HG03439 (cell line): ENCODE measurements around the gene TTC6.
"Not testable (repeated sequence)": the region's sequence is repeated elsewhere in the genome, so short reads cannot be mapped to it uniquely, and the experiment has no call there.

Experiments
- ATAC-seq: cut with Tn5 transposase; IDR thresholded peaks from one replicate; pipeline ENCODE4 v1.9.1; 2021; ENCODE audit warnings: mild to moderate bottlenecking, moderate library complexity; ENCODE audit not compliant: unreplicated experiment

The TTC6 gene, protein sequence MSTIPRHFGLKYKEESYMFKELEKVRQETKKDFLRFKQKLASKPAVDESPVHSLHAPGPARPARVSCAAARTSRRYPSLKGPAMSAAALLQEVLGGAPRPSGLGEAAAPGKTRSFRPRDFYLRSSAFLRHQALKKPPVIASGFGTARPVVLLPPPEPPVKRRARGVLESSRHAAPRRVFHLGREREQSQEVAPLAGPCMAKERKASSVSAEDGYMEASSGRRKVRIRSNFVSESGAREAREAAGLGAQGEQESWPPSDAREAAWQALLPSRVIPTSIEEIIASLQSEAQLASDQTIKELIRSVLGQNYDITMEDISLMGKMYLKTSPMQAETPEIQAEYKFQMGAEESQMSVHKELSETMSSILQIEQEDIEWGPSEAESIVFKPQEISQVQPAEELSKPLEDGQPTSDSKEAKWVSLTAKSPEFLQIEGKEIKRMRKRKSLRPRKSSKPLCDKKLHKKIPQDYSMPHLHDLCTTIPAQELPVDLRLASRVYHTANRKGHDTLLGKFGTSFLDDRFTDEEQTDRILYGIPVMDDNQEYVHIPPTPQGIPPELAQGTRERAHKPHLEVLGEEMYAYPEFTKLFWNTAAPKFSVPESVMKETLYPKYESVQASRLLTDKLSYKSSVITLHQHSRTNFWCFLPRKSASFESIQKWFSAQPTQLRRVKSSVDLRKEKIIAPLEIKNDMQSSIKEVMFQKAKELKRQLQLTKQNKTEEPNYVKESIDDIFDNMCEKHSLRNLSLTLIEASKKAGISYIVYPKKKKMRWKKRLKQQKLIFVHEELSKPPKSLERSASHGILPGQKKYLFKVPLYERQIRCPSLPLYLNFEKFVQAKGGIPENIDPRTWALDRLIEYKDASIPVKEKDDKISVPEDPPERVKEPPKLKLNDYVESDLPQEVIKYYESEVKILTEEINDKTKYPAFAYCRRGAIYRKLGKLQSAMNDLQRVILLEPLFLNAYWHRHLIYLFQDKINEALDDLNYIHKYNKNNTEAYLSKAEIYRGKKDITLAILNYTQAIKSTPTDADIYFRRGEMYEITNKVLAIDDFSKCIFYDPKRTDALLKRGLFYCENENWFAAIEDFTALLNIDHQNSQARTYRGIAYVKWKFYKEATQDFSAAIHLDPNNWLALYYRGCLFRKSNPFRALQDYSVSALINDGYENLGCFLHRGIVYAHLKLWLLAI (N-terminal part only)

DNA sequence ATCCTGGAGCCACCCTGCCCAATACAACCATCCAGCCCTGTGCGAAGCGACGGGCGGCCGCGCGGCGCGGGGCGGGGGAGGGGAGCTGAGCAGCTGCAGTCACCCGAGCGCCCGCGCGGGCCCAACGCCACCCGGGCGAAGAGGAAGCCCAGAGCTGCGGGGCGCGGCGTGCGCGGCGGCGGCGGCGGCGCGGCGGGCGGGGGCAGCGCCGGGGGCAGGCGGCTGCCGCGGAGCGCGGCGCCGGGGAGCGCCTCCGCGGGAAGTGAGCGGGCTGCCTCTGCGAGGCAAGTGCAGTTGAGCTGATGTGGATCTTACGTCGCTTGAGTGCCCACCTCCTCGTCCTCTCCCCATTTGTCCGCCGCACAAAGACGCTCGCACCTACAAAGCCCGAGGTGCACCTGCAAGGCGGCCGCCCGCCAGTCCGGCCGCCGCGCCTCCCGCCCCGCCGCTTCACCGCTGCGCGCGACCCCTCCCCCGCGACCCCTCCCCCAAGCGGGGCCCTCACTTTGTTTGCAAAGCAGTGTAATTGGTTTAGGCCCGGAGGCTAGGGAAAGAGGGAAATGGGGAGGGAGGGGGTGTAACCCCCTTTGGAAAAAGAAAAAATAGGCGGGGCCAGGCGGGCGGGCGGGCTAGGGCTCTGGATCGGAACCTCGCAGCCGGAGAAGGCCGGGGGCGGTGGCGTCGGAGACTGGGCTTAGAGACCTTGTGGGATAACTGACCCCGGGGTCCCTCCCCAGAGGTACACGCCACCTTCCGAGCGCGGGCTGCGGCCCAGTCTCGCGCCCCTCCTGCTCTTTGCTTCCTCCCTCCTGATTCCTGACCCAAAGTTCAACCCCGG, at the start of gene TTC6, which contains the start of gene FOXA1:
Gene TTC6, plus strand, starts transcription at position 659 of the 838 bp plus-strand sequence. CDS start 26,436 bp downstream, outside the sequence.
Gene FOXA1, minus strand, starts transcription at position 279 of the 838 bp plus-strand sequence. Its CDS starts 277 bp downstream, at position 2.
- ATAC-seq, result no peak

DNA sequence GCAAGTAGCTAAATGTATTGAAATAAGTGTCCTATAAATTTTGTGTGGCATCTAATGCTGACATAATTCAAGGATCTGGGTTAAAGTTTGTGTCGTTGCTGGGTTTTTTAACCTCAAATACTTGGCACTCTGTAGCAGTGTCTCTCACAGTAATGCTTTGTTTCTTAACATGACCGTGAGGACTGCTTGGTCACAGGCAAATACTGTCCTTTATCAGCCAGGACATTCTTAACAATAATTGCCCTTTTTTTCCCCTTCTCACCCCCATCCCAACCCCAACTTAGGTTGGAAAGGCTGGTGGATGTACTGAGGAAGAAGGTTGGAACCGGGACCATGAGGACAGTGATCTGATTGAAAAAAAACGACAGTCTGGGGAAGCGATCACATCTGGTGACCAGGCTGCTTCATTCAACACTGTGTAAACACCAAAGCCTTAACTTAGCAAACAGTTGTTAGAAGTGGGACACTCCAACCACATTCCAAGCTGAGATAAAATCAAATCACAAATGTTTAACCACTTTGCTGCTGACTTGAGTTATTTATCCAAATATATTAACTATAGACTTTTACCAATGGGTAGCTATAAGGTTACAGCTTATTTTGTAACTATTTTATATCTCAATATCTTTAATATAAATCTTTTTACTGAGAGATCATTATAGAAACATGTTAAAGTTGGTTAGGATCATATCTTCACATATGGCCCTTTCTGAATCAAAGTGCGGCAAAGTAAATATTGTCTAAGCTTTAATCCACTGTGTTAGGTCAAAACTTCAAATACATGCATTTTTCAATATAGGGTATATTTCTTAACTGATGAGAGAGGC, 48.6 kb upstream of the TTC6 start:
- no peak for ATAC-seq

DNA sequence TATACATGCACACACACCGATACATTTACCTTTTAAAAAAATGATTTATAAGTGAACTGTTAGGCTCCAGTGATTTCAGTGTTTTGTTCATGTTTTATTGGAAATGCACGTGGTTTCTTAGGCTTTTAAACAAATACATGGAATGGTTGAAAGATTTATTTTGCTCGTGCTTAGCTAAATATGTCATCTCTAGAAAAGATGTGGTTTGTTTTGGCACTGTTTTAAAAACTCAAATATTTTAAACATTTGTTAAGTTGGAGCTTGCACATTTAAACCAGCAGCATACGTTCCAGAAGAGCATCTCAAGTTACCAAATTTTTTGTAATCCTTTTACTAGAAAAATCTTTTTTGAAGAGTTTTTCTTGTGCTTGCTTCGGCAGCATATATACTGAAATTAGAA, 44.9 kb upstream of the TTC6 start:
- no peak for ATAC-seq

DNA sequence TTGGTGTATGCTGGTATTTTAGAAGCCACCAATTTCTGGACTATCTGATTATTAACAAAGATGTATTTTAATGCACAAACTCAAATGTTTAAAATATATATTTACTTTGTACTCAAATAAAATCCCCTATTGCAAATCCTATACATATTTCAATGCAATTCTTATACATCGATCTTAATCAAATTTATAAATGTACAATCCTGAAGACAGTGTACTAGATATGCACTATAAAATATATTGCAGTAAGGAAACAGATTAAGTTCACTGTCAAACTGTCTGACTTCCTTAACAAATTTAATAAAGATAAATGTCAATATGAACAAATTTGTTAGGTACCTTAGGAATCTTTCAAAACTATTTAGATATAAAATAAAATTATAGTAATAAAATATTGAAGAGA, 44.3 kb upstream of the TTC6 start:
- no peak for ATAC-seq

DNA sequence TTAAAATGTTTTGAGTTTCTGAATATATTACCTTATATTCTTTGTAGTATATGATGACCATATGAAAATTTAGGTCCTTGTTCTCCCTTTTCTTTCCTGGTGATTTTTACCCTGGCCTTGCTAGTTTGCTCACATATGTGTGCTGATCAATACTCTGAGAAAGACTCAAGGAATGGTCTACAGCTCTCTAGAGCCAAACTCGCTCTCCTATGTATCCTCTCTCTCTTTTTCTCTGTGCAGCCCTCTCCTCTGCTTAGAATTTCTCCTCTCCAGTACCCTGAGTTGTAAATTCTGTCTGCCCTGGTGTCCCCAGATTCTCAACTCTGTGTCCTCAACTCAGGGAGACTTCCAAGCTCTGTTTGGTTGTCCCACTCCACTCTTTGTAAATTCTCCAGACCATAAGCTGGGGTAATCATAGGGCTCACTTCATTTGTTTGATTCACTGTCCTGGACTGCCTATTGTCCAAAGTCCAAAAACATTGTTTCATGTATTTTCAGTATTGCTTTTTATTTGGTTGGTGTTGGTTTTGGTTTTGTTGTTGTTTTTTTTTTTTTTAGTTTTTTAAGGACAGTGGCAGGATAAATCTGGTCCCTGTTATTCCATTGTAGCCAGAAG, 41.4 kb upstream of the TTC6 start:
- no peak for ATAC-seq

DNA sequence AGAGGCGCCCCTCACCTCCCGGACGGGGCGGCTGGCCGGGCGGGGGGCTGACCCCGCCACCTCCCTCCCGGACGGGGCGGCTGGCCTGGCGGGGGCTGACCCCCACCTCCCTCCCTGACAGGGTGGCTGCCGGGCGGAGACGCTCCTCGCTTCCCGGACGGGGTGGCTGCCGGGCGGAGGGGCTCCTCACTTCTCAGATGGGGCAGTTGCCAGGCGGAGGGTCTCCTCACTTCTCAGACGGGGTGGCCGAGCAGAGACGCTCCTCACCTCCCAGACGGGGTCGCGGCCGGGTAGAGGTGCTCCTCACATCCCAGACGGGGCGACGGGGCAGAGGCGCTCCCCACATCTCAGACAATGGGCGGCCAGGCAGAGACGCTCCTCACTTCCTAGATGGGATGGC, 39.8 kb upstream of the TTC6 start:
- not testable (repeated sequence) for ATAC-seq

DNA sequence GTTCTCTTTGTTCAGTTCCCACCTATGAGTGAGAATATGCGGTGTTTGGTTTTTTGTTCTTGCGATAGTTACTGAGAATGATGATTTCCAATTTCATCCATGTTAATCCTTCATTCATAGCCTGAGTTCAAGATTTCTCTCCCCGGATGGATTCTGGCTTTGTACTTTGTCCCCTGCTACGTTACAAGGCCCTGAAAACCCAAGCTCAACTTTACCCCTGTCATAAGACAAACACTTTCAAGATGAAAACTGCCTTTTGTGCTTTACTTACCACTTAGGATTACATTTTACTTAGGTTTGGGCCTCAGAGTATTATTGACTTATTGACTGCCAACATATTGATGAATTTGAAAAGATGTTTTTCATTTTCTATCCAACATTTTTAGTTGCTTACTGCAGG, 36.7 kb upstream of the TTC6 start:
- no peak for ATAC-seq

DNA sequence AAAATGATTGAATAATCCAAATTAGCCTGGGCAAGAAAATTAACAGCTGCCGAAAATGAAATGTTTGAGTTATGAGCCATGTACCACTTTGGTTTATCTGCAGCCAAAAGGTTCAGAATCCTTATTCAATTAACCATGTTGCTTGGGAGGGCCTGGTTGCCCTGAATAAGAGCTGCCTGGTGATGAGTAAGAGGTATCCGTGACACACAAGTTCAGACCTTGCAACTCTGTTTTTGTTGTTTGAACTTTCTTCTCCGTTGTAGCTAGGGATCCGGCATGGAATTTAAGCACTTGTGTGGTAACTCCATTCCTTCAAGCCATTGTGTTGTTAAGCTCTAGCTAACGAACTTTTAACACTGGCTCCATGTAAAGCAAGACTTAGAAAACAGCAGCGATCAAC, 36.0 kb upstream of the TTC6 start:
- no peak for ATAC-seq

DNA sequence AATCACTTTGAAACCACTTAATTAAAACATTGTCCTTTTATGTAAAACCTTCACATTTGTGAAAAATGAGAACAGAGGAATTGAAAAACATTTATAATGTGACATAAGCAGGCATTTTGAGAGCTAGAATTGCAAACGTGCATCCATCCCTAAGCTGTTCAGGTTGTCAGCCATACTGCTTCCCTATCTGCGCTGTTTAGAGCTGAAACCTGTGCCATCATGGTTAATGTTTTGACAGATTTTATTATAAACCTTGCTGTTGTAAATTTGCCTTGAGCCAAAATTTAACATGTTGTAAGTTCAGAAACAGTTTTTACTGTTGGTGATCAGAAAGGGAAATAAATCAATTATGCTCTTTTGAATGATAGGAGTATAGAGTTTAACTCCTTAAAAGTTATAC, 32.2 kb upstream of the TTC6 start:
- ATAC-seq, result no peak

DNA sequence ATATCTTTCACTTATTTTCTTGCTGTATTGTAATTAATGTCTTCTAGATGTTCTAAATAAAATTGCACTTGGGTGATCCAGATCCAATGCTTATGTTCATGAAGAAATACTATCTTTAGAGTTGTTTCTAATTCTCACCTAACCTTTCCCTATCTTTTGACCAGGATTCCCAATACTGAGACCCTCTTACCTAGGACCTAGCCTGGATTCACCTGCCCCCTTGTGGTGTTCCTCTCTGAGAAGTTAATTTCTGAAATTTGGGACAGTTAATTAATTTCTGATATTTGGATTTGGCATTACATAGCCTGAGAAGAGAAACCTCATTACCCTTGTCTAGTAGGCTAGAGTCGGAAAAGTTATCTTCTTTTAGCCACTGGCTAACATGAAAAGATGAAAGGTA, 29.9 kb upstream of the TTC6 start:
- ATAC-seq, result no peak

DNA sequence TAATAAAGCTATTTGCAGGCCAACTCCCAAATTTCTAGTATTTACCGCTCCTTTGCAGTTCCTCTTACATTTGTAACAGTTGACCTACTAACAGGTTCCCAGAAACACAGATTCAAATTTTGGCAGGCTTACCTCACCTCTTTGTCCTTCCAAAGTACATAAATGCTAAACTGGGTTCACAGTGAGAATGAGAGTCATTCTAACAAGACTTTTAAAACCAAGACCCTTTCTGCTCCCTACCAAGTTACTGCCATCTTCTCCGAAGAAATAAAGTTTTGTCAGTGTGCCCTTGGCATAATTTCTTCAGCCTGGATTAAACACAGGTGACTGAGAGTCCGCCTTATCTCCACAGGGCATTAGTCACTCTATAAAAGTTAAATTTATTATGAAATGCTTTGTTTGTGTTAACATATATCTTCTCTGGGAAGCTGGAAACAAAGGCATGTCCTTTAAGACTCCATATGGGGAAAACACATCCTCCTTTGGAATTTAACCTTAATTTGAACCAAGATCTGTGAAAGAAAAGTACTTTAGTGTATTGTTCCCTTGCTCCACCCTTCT, 28.5 kb upstream of the TTC6 start:
- no peak for ATAC-seq

DNA sequence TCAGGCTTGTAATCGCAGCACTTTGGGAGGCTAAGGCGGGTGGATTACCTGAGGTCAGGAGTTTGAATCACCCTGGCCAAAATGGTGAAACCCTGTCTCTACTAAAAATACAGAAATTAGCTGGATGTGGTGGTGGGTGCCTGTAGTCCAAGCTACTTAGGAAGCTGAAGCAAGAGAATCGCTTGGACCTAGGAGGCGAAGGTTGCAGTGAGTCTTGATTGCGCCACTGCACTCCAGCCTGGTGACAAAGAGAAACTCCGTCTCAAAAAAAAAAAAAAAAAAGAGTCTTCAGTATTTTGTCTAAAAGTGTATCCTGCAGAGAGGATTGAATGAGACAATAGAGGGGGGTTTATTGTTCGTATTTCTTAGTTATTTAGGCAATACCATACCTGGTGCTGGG, 25.7 kb upstream of the TTC6 start:
- no peak for ATAC-seq

DNA sequence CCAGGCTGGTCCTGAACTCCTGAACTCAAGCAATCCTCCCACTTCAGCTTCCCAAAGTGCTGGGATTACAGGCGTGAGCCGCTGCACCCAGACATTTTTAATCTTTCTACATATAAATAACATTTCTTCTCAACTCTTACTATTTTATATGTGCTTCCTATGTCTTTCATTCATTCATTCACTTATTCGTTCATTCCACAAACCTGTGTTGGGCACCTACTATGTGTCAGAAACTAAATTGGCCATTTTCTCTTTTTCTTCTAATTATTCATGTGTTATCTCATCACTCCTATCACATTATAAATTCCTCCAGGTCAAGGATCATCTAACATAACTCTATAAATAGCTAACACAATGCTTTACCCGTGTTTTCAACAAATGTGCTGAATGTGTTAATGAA, 24.0 kb upstream of the TTC6 start:
- no peak for ATAC-seq

DNA sequence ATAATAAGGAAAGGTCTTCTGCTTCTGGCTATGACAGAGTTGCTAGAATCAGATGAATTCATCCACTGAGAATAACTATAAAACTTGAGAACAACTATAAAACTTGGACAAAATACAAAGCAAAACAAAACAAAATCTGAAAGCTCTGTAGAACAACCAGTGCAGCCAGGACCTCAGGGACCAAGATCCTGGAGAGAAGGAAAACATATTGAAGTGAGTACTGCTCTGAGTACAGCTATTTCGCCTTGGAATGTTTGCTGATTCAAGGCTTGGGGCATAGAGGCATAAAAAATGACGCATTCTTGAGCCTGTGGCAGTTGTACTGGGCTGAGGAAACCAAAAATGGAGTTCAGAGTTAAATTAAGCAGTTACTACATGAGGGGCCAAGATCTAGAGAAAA, 22.1 kb upstream of the TTC6 start:
- no peak for ATAC-seq

DNA sequence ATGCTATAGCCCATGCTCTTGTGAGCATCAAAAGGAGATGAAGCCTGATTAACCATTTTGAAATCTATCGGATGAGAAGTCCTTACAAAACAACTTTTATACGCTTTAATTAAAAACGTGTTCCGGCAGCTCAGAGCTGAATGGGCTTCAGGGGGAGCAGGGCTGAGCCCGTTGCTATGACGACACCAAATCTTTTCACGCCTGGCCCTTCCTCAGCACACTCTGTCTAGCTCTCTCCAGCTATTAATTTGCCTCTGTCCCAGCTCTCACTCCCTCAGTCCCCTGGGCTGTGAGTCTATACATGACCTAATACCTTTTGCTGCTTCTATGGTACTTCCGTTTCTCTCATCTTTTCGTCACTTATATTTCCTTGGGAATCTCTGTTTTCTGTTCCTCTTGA, 16.2 kb upstream of the TTC6 start:
- no peak for ATAC-seq

DNA sequence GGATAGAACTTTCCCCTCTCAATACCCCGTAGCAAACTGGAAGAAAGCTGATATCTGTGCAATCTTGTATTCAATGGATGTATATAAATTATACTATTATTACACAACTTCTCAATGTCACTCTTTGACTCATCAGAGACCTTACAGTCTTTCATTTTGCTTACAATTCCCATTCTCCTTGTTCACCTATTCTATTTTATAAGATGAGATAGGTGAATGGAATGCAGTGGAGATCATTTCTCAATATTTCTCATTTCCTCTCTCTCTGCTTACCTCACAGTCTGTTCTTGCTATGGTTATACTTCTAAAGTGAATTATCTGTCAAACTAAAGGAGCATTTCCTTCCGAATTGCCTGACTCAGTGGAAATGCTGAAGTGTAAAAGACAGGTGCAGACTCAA, 15.3 kb upstream of the TTC6 start:
- ATAC-seq, result no peak

DNA sequence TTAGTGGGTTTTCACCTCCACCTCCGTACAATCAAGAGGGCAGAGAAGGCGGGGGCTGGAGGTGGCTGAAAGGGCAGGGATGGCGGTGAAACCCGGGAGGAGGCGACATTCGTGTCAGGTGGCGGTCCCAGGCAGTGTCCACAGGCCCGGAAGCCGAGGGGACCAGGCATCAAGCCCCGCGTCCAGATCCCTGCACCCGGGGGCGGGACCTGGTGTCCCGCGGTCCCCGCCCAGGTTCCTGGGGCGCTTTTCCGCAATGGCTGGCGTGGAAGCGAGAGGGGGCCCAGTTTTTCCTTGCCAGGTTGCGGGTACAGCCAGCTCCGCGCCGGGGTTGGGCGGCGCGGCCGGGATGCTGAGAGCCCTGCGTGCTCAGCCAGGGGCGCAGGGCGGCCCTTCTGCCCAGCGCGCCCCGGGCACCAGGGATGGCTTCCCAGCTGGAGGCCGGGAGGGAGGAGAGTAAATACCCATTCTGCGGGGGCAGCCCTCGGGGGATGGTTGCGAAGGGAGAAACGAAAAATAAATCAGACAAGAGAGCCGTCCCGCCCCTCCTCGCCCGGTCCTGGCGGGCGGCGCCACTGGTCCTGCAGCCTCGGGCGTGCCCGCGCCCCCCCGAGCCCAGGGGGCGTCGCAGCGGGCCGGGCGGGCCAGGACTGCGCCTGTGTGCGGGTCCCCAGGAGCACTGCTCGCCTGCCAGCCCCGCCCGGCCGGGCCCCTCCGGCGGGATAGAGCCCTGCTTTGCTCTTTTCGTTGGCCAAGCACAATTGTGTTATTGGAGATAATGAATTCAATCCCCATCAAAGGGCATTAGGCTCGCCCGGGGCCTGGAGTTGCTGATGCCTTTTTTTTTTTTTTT, 11.8 kb upstream of the TTC6 start:
- no peak for ATAC-seq
